Keratinocyte (primary cell): ENCODE measurements around the gene WWC2. TPM values are rescaled to one million over a fixed set of nuclear protein-coding genes. Genes with fewer than 3 reads are reported as not detected.

Experiments used
- DNase-seq: peaks from one replicate; pipeline ENCODE4 v3.0.0-alpha.2; 2011; ENCODE audit warnings: low read depth, missing footprints, low spot score
- FAIRE-seq: peaks from 2 replicates; lab custom pipeline; 2011; peaks lifted over from hg19 to GRCh38; lab: Jason Lieb, UNC
- H2AFZ ChIP-seq: 2 replicates; pipeline ENCODE4 v1.6.0; 2012; ENCODE audit warnings: low read length, control low read depth, inconsistent platforms; ENCODE audit not compliant: control insufficient read depth
- H3K27ac ChIP-seq: 2 replicates; pipeline ENCODE4 v1.5.1; 2011; ENCODE audit warnings: low read length; ENCODE audit not compliant: control insufficient read depth, insufficient read depth
- H3K27me3 ChIP-seq: 3 replicates; pipeline ENCODE4 v1.6.0; 2011; ENCODE audit warnings: low read length; ENCODE audit not compliant: control insufficient read depth, insufficient read depth; ENCODE audit errors: extremely low read depth
- H3K36me3 ChIP-seq, 2 experiments: 2 replicates in 1 of 2; 3 replicates in 1 of 2; pipeline ENCODE4 v1.5.1; 2011; ENCODE audit warnings: low read length in 2 of 2, mild to moderate bottlenecking in 1 of 2; ENCODE audit not compliant: control insufficient read depth in 2 of 2, insufficient read depth in 2 of 2; ENCODE audit errors: extremely low read depth in 1 of 2
- H3K4me1 ChIP-seq: 3 replicates; pipeline ENCODE4 v1.5.1; 2011; ENCODE audit warnings: low read length; ENCODE audit not compliant: control insufficient read depth, insufficient read depth; ENCODE audit errors: extremely low read depth
- H3K4me2 ChIP-seq: 3 replicates; pipeline ENCODE4 v1.6.0; 2011; ENCODE audit warnings: low read depth, low read length; ENCODE audit not compliant: control insufficient read depth, insufficient read depth; ENCODE audit errors: extremely low read depth
- H3K4me3 ChIP-seq, 3 experiments: fragments of 200-600 bp in 1 of 3; sonication (generic) in 1 of 3; 2 replicates in 2 of 3; 3 replicates in 1 of 3; pipeline ENCODE4 v1.5.1; 2011 to 2016; ENCODE audit warnings: low read length in 3 of 3, mild to moderate bottlenecking in 3 of 3, control low read depth in 2 of 3, inconsistent platforms in 1 of 3, low read depth in 1 of 3, mixed read lengths in 1 of 3, mixed run types in 1 of 3, moderate library complexity in 1 of 3; ENCODE audit not compliant: control insufficient read depth in 2 of 3, insufficient read depth in 2 of 3; ENCODE audit errors: extremely low read depth in 1 of 3
- H3K79me2 ChIP-seq: 2 replicates; pipeline ENCODE4 v1.6.0; 2012; ENCODE audit warnings: low read length; ENCODE audit not compliant: control insufficient read depth, insufficient read depth
- H3K9ac ChIP-seq: 3 replicates; pipeline ENCODE4 v1.6.0; 2011; ENCODE audit warnings: low read length; ENCODE audit not compliant: control insufficient read depth, insufficient read depth; ENCODE audit errors: extremely low read depth
- H3K9me1 ChIP-seq: 3 replicates; pipeline ENCODE4 v1.6.0; 2011; ENCODE audit warnings: low read length; ENCODE audit not compliant: control insufficient read depth, insufficient read depth; ENCODE audit errors: extremely low read depth
- H3K9me3 ChIP-seq: 2 replicates; pipeline ENCODE4 v1.5.1; 2012; ENCODE audit warnings: low read depth, low read length; ENCODE audit not compliant: control insufficient read depth
- H4K20me1 ChIP-seq: 3 replicates; pipeline ENCODE4 v1.6.0; 2011; ENCODE audit warnings: low read length; ENCODE audit not compliant: control insufficient read depth, insufficient read depth; ENCODE audit errors: extremely low read depth
- EZH2 ChIP-seq: IDR thresholded peaks from one replicate; pipeline ENCODE4 v1.6.1; 2012; ENCODE audit warnings: inconsistent platforms, mild to moderate bottlenecking, low read length, moderate library complexity
- dilution Hi-C: fragments of 300-500 bp; cut with MboI; formaldehyde crosslinking; loops from one replicate; pipeline ENCODE4 v1.7.0; 2020; ENCODE audit warnings: low sequenced_read_pairs; ENCODE audit not compliant: extremely low pct_ligation_motif_present
- polyA plus RNA-seq, 5 experiments: library from polyadenylated mRNA; depleted of rRNA in 3 of 5; stranded (reverse) in 3 of 5; stranded (forward) in 1 of 5; unstranded in 1 of 5; fragments of >200 nt; gene quantifications; 1 replicate in 1 of 5; 2 replicates in 3 of 5; 3 replicates in 1 of 5; pipeline versions ENCODE4 v1.2.1 to v1.2.3, GENCODE V29; 2011 to 2012; ENCODE audit warnings: missing spikeins in 2 of 5, low read depth in 1 of 5, low replicate concordance in 1 of 5
- TF ChIP-seq, protein P1 (sequence below), 3 experiments: IDR thresholded peaks in 1 of 3; conservative IDR thresholded peaks in 1 of 3; optimal IDR thresholded peaks in 1 of 3; 2 replicates in 2 of 3; 3 replicates in 1 of 3; pipeline versions ENCODE3 to v1.5.1; 2011; ENCODE audit warnings: low read length in 3 of 3, mild to moderate bottlenecking in 3 of 3, moderate library complexity in 2 of 3, control low read depth in 1 of 3, inconsistent platforms in 1 of 3; ENCODE audit not compliant: insufficient read depth in 2 of 3; ENCODE audit errors: extremely low read depth in 1 of 3

The WWC2 gene
- polyA plus RNA-seq, 1 donor (not counting 4 experiments of a cell fraction or from before 2014, with no cell fraction given) = 15.4 TPM

- H3K27ac ChIP-seq = no peak overlapping the region
- H3K4me3 ChIP-seq = no peak overlapping the region
- no peak for TF ChIP-seq EZH2
- TF ChIP-seq, protein P1, sequence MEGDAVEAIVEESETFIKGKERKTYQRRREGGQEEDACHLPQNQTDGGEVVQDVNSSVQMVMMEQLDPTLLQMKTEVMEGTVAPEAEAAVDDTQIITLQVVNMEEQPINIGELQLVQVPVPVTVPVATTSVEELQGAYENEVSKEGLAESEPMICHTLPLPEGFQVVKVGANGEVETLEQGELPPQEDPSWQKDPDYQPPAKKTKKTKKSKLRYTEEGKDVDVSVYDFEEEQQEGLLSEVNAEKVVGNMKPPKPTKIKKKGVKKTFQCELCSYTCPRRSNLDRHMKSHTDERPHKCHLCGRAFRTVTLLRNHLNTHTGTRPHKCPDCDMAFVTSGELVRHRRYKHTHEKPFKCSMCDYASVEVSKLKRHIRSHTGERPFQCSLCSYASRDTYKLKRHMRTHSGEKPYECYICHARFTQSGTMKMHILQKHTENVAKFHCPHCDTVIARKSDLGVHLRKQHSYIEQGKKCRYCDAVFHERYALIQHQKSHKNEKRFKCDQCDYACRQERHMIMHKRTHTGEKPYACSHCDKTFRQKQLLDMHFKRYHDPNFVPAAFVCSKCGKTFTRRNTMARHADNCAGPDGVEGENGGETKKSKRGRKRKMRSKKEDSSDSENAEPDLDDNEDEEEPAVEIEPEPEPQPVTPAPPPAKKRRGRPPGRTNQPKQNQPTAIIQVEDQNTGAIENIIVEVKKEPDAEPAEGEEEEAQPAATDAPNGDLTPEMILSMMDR (optimal IDR thresholded peaks at IDR 0.05 in 1 of 3, IDR thresholded peaks at IDR 0.05 in 1 of 3, conservative IDR thresholded peaks at IDR 0.05 in 1 of 3; ENCODE audit: extremely low read depth in 1 of 3, insufficient read depth in 2 of 3, low read length in 3 of 3) = no peak
- DNase-seq (no peak), FAIRE-seq (no peak)
- H3K4me2 ChIP-seq = no peak overlapping the region
- H3K27me3 ChIP-seq = no peaks in the 10 kb centered on the region
- H4K20me1 ChIP-seq = no peaks in the 10 kb centered on the region
- H3K9ac ChIP-seq = no peak overlapping the region
- H3K9me3 ChIP-seq = no peaks in the 10 kb centered on the region
- H3K9me1 ChIP-seq = no peaks in the 10 kb centered on the region
- dilution Hi-C loops = no loop called here
- peaks cover 15% of the 10 kb centered on the region for H3K4me1 ChIP-seq
- peaks cover 0 to 3% of the 10 kb centered on the region in 2 experiments for H3K36me3 ChIP-seq
- H2AFZ ChIP-seq = no peak overlapping the region
- peaks cover 7% of the 10 kb centered on the region for H3K79me2 ChIP-seq
These were observed 106.1 kb downstream of the WWC2 start for GRCh38 chr4:183205193-183205592.

DNA sequence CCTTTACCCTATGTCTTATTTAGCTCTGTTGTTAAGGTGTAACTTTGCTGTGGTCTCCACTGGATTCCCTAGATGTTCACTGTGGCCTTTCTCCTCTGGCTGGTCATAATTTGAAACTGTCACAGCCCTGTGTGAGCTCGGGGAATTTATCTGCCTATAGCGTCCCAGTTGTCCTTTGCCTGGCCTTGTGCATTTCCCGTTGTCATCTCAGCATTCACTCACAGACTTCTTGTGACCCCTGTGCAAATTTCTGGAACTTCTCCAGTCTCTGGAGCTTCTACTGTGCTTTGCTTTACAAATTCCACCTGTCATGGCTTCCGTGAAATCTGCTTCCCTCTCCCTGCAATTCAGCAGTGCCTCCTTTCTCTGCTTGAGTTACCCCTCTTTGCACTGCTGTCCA, 106.7 kb downstream of the WWC2 start:
- FAIRE-seq (no peak), DNase-seq (no peak)
- peaks cover 7% of the 10 kb centered on the region for H3K79me2 ChIP-seq
- no peaks in the 10 kb centered on the region for H4K20me1 ChIP-seq
- peaks cover 0 to 3% of the 10 kb centered on the region in 2 experiments for H3K36me3 ChIP-seq
- dilution Hi-C loops = no loop called here
- no peak overlapping the region for H3K4me2 ChIP-seq
- H3K27ac ChIP-seq = no peak overlapping the region
- peaks cover 11% of the 10 kb centered on the region for H3K4me1 ChIP-seq
- no peak overlapping the region for H3K4me3 ChIP-seq
- no peak overlapping the region for H2AFZ ChIP-seq
- no peak for TF ChIP-seq EZH2
- TF ChIP-seq, protein P1 (optimal IDR thresholded peaks at IDR 0.05 in 1 of 3, IDR thresholded peaks at IDR 0.05 in 1 of 3, conservative IDR thresholded peaks at IDR 0.05 in 1 of 3; ENCODE audit: extremely low read depth in 1 of 3, insufficient read depth in 2 of 3, low read length in 3 of 3) = no peak
- H3K27me3 ChIP-seq = no peaks in the 10 kb centered on the region
- no peak overlapping the region for H3K9ac ChIP-seq
- H3K9me3 ChIP-seq = no peaks in the 10 kb centered on the region
- no peaks in the 10 kb centered on the region for H3K9me1 ChIP-seq
